HG03575 (cell line): ENCODE results near the gene CHD2.

ENCODE experiments used
- ATAC-seq: cut with Tn5 transposase; IDR thresholded peaks from one replicate; pipeline ENCODE4 v1.9.1; 2021; ENCODE audit not compliant: unreplicated experiment, insufficient number of reproducible peaks, low FRiP score; ENCODE audit errors: extremely low read depth

The CHD2 gene

GRCh38 chr15:92922418-92923002, 22.4 kb downstream of the CHD2 start:
- no peak for ATAC-seq

GRCh38 chr15:92924216-92924615, 24.1 kb downstream of the CHD2 start:
- no peak for ATAC-seq

- ATAC-seq, result no peak
These were observed 25.3 kb downstream of the CHD2 start for GRCh38 chr15:92925454-92925853.

GRCh38 chr15:92928225-92928750, 28.2 kb downstream of the CHD2 start:
- ATAC-seq, result no peak

GRCh38 chr15:92929002-92929401, 28.9 kb downstream of the CHD2 start:
- ATAC-seq, result no peak

GRCh38 chr15:92930054-92930621, 30.0 kb downstream of the CHD2 start:
- ATAC-seq, result no peak

GRCh38 chr15:92930776-92931175, 30.7 kb downstream of the CHD2 start:
- no peak for ATAC-seq

- no peak for ATAC-seq
These were observed 33.0 kb downstream of the CHD2 start for GRCh38 chr15:92932946-92933649.

GRCh38 chr15:92933831-92934230, 33.7 kb downstream of the CHD2 start:
- no peak for ATAC-seq

GRCh38 chr15:92934716-92935115, 34.6 kb downstream of the CHD2 start:
- ATAC-seq, result no peak

- no peak for ATAC-seq
These were observed 36.0 kb downstream of the CHD2 start for GRCh38 chr15:92936138-92936537.

- ATAC-seq, result no peak
These were observed 36.6 kb downstream of the CHD2 start for GRCh38 chr15:92936693-92937092.

- ATAC-seq, result no peak
These were observed 37.8 kb downstream of the CHD2 start for GRCh38 chr15:92937901-92938300.

GRCh38 chr15:92938387-92938786, 38.3 kb downstream of the CHD2 start:
- no peak for ATAC-seq

GRCh38 chr15:92941668-92942067, 41.5 kb downstream of the CHD2 start:
- ATAC-seq, result no peak

- ATAC-seq, result no peak
These were observed 42.6 kb downstream of the CHD2 start for GRCh38 chr15:92942706-92943105.

- ATAC-seq, result no peak
These were observed 43.5 kb downstream of the CHD2 start for GRCh38 chr15:92943581-92943980.

- ATAC-seq, result no peak
These were observed 44.9 kb downstream of the CHD2 start for GRCh38 chr15:92944946-92945521.

- ATAC-seq, result no peak
These were observed 47.1 kb downstream of the CHD2 start for GRCh38 chr15:92947071-92947730.
